Suprapubic skin (tissue), 4 donors: ENCODE data around the gene LSM14A. TPM values are rescaled to one million over a fixed set of nuclear protein-coding genes. Genes with fewer than 3 reads are reported as not detected.

Experiments used
- DNase-seq, 2 donors: peaks; one replicate each; pipeline ENCODE4 v3.0.0-alpha.2; 2019; ENCODE audit warnings: low spot score in 2 of 2
- H3K27ac ChIP-seq: fragments of 200-600 bp; sonication (generic); one replicate; pipeline ENCODE4 v1.5.1; 2019
- H3K27me3 ChIP-seq: fragments of 200-600 bp; sonication (generic); one replicate; pipeline ENCODE4 v1.5.1; 2019
- H3K36me3 ChIP-seq: fragments of 200-600 bp; sonication (generic); one replicate; pipeline ENCODE4 v1.5.1; 2019
- H3K4me1 ChIP-seq: fragments of 200-600 bp; sonication (generic); one replicate; pipeline ENCODE4 v1.5.1; 2019
- H3K4me3 ChIP-seq: fragments of 200-600 bp; sonication (generic); one replicate; pipeline ENCODE4 v1.5.1; 2019; ENCODE audit warnings: mild to moderate bottlenecking
- H3K9me3 ChIP-seq: fragments of 200-600 bp; sonication (generic); one replicate; pipeline ENCODE4 v1.5.1; 2019
- EP300 ChIP-seq: sonication (generic); formaldehyde crosslinking; IDR thresholded peaks from one replicate; pipeline ENCODE4 v1.6.1; 2017; ENCODE audit warnings: antibody characterized with exemption
- POLR2A ChIP-seq, 2 donors: fragments of 450-650 bp; IDR thresholded peaks; one replicate each; pipeline ENCODE4 v1.6.1; 2017; ENCODE audit warnings: antibody characterized with exemption in 2 of 2, mild to moderate bottlenecking in 2 of 2, moderate library complexity in 2 of 2
- POLR2AphosphoS5 ChIP-seq, 3 donors: sonication (generic); formaldehyde crosslinking; IDR thresholded peaks; one replicate each; pipeline ENCODE4 v1.6.1; 2017; ENCODE audit warnings: antibody characterized with exemption in 3 of 3
- WGBS: methylation state at CpG from one replicate; pipeline ENCODE4 v1.1.5; 2018; 5-methylcytosine and 5-hydroxymethylcytosine counted together
- total RNA-seq, 4 donors: library from RNA; depleted of rRNA; stranded (reverse); fragments of >200 nt; gene quantifications; one replicate each; pipeline ENCODE4 v1.1.0, GENCODE V29; 2016
- TF ChIP-seq, protein P1 (sequence below), 2 donors: fragments of 200-600 bp in 1 of 2; fragments of 450-650 bp in 1 of 2; sonication (generic) in 1 of 2; IDR thresholded peaks; one replicate each; pipeline ENCODE4 v1.5.1; 2016 to 2019; ENCODE audit warnings: antibody characterized with exemption in 2 of 2, mild to moderate bottlenecking in 1 of 2, moderate library complexity in 1 of 2

LSM14A gene
- total RNA-seq, 4 donors from 2014 or later, result 107 to 156 (median 116) TPM

GRCh38 chr19:34189199-34189916, 17.1 kb downstream of the LSM14A start:
- H3K9me3 ChIP-seq, result no peaks in the 10 kb centered on the region
- H3K4me1 ChIP-seq, result peaks cover 57% of the 10 kb centered on the region
- TF ChIP-seq, protein P1, sequence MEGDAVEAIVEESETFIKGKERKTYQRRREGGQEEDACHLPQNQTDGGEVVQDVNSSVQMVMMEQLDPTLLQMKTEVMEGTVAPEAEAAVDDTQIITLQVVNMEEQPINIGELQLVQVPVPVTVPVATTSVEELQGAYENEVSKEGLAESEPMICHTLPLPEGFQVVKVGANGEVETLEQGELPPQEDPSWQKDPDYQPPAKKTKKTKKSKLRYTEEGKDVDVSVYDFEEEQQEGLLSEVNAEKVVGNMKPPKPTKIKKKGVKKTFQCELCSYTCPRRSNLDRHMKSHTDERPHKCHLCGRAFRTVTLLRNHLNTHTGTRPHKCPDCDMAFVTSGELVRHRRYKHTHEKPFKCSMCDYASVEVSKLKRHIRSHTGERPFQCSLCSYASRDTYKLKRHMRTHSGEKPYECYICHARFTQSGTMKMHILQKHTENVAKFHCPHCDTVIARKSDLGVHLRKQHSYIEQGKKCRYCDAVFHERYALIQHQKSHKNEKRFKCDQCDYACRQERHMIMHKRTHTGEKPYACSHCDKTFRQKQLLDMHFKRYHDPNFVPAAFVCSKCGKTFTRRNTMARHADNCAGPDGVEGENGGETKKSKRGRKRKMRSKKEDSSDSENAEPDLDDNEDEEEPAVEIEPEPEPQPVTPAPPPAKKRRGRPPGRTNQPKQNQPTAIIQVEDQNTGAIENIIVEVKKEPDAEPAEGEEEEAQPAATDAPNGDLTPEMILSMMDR (IDR thresholded peaks at IDR 0.05), result no peak
- TF ChIP-seq POLR2AphosphoS5 (IDR thresholded peaks at IDR 0.05) (no peak), POLR2A (IDR thresholded peaks at IDR 0.05) (no peak), EP300 (no peak)
- H3K4me3 ChIP-seq, result no peak overlapping the region
- 52% methylated on average over 2 of the region's 2 CpGs for WGBS
- H3K27ac ChIP-seq, result no peak overlapping the region
- no peak for DNase-seq
- H3K36me3 ChIP-seq, result peaks cover 8% of the 10 kb centered on the region
- no peaks in the 10 kb centered on the region for H3K27me3 ChIP-seq

GRCh38 chr19:34189917-34190425, 17.7 kb downstream of the LSM14A start:
- H3K9me3 ChIP-seq, result no peaks in the 10 kb centered on the region
- no peak overlapping the region for H3K4me3 ChIP-seq
- TF ChIP-seq EP300 (no peak), POLR2A (IDR thresholded peaks at IDR 0.05) (no peak), POLR2AphosphoS5 (IDR thresholded peaks at IDR 0.05) (no peak)
- TF ChIP-seq, protein P1 (IDR thresholded peaks at IDR 0.05), result no peak
- H3K4me1 ChIP-seq, result peaks cover 51% of the 10 kb centered on the region
- 12% methylated on average over 1 of the region's 1 CpG for WGBS
- no peaks in the 10 kb centered on the region for H3K27me3 ChIP-seq
- no peak overlapping the region for H3K27ac ChIP-seq
- no peak for DNase-seq
- H3K36me3 ChIP-seq, result peaks cover 14% of the 10 kb centered on the region

DNA sequence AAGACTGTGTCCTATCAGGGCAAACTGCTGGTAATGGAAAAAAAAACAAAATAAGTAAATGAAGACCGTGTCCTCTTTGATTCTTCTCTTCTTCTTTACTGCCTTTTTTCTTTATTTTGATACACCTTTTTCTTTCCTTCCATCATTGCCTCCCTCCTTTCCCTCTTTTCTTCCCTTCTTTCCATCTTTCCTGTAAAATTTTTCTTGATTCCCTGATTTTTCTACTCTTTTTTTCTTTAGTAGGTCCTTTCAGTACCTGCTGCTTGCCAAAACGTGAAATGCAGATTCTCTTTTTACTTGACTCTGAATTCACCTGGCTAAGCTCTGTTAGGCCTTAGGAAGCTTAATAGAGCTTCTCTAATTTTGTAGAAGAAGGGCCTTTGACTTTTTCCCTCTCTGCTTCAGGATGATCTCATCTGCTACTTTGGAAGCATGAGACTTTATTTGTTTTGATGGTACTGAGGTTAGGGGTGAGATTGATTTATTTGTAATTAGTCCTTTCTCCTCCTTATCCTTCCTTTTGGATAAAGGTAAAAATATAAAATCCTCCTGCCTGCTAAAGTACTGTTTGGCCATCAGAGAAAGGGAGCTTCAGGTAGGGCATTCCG, 19.2 kb downstream of the LSM14A start:
- DNase-seq, result no peak
- WGBS, result 80% methylated on average over 3 of the region's 3 CpGs
- H3K36me3 ChIP-seq, result peaks cover 27% of the 10 kb centered on the region
- no peak overlapping the region for H3K27ac ChIP-seq
- no peak overlapping the region for H3K4me3 ChIP-seq
- H3K9me3 ChIP-seq, result no peaks in the 10 kb centered on the region
- peaks cover 36% of the 10 kb centered on the region for H3K4me1 ChIP-seq
- H3K27me3 ChIP-seq, result no peaks in the 10 kb centered on the region
- TF ChIP-seq, protein P1 (IDR thresholded peaks at IDR 0.05), result no peak
- TF ChIP-seq POLR2A (IDR thresholded peaks at IDR 0.05) (no peak), POLR2AphosphoS5 (IDR thresholded peaks at IDR 0.05) (no peak), EP300 (no peak)

DNA sequence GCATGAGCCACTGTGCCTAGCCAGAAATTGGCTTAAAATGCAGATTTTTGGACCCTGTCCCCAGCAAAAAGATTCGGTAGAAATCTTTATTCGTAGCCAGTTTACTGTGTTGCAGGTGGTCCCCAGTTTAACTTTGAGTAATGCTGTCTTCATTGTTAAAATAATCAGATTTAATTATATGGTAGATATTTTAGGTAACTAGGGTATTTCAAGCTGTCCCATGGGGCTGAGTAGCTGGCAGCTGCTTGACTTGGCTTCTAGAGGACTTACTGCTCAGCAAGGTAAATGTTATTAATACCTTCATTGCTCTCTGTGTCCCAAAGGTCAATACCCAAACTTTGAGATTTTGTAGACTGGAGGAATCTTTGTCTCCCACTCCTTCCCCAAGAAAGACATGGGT, 21.1 kb downstream of the LSM14A start:
- no peaks in the 10 kb centered on the region for H3K27me3 ChIP-seq
- TF ChIP-seq POLR2AphosphoS5 (IDR thresholded peaks at IDR 0.05) (no peak), EP300 (no peak), POLR2A (IDR thresholded peaks at IDR 0.05) (no peak)
- TF ChIP-seq, protein P1 (IDR thresholded peaks at IDR 0.05), result no peak
- H3K36me3 ChIP-seq, result peaks cover 47% of the 10 kb centered on the region
- WGBS, result 91% methylated on average over 2 of the region's 2 CpGs
- H3K4me3 ChIP-seq, result no peak overlapping the region
- peaks cover 29% of the 10 kb centered on the region for H3K4me1 ChIP-seq
- H3K27ac ChIP-seq, result no peak overlapping the region
- no peaks in the 10 kb centered on the region for H3K9me3 ChIP-seq
- no peak for DNase-seq

GRCh38 chr19:34193876-34194275, 21.6 kb downstream of the LSM14A start:
- H3K4me1 ChIP-seq, result peaks cover 27% of the 10 kb centered on the region
- DNase-seq, result no peak
- H3K27ac ChIP-seq, result no peak overlapping the region
- peaks cover 51% of the 10 kb centered on the region for H3K36me3 ChIP-seq
- H3K27me3 ChIP-seq, result no peaks in the 10 kb centered on the region
- 88% methylated on average over 4 of the region's 4 CpGs for WGBS
- no peaks in the 10 kb centered on the region for H3K9me3 ChIP-seq
- no peak overlapping the region for H3K4me3 ChIP-seq
- no peak for TF ChIP-seq POLR2AphosphoS5 (IDR thresholded peaks at IDR 0.05)
